HEK293T (cell line): Measurements from ENCODE around the gene MAN1C1.
"Not testable (repeated sequence)": the region's sequence is repeated elsewhere in the genome, so short reads cannot be mapped to it uniquely, and the experiment has no call there.

Experiments used
- CTCF ChIA-PET: fragments of 350-600 bp; formaldehyde crosslinking; extraction: SDS; loops from one replicate; lab custom pipeline; 2021; ENCODE audit warnings: antibody characterized with exemption, inconsistent platforms; lab: Yijun Ruan, JAX
- POLR2A ChIA-PET: fragments of 350-600 bp; formaldehyde crosslinking; extraction: SDS; loops from one replicate; lab custom pipeline; 2020; ENCODE audit warnings: antibody characterized with exemption, inconsistent platforms; lab: Yijun Ruan, JAX
- DNase-seq: peaks from one replicate; pipeline ENCODE4 v3.0.0; 2012; ENCODE audit warnings: mixed read lengths; ENCODE audit errors: extremely low spot score
- ARNT ChIP-seq: fragments of 450-650 bp; IDR thresholded peaks from 2 replicates; pipeline ENCODE4 v1.6.1; 2017; ENCODE audit warnings: mild to moderate bottlenecking
- BHLHE40 ChIP-seq: fragments of 450-650 bp; IDR thresholded peaks from 2 replicates; pipeline ENCODE4 v1.6.1; 2016; ENCODE audit warnings: mild to moderate bottlenecking, moderate library complexity, borderline replicate concordance
- CTBP1 ChIP-seq: fragments of 450-650 bp; IDR thresholded peaks from 2 replicates; pipeline ENCODE4 v1.6.1; 2016; ENCODE audit warnings: borderline replicate concordance
- ELF4 ChIP-seq: fragments of 450-650 bp; IDR thresholded peaks from 2 replicates; pipeline ENCODE4 v1.6.1; 2017; ENCODE audit warnings: antibody characterized with exemption
- FOXA1 ChIP-seq: fragments of 450-650 bp; IDR thresholded peaks from 2 replicates; pipeline ENCODE4 v1.6.1; 2016; ENCODE audit warnings: mild to moderate bottlenecking
- FOXK2 ChIP-seq: fragments of 450-650 bp; IDR thresholded peaks from 2 replicates; pipeline ENCODE4 v1.6.1; 2016; ENCODE audit warnings: mild to moderate bottlenecking
- FOXM1 ChIP-seq: fragments of 450-650 bp; IDR thresholded peaks from 2 replicates; pipeline ENCODE4 v1.6.1; 2017; ENCODE audit warnings: mild to moderate bottlenecking, borderline replicate concordance
- HDGF ChIP-seq: fragments of 450-650 bp; IDR thresholded peaks from 2 replicates; pipeline ENCODE4 v1.6.1; 2017; ENCODE audit warnings: antibody characterized with exemption, borderline replicate concordance
- L3MBTL2 ChIP-seq: fragments of 450-650 bp; conservative IDR thresholded peaks from 2 replicates; pipeline ENCODE4 v1.6.1; 2016; ENCODE audit warnings: mild to moderate bottlenecking
- LEF1 ChIP-seq: fragments of 450-650 bp; IDR thresholded peaks from 2 replicates; pipeline ENCODE4 v1.6.1; 2017; ENCODE audit warnings: mild to moderate bottlenecking, borderline replicate concordance
- NFRKB ChIP-seq: fragments of 450-650 bp; IDR thresholded peaks from 2 replicates; pipeline ENCODE4 v1.6.1; 2016; ENCODE audit warnings: mild to moderate bottlenecking, moderate library complexity
- PKNOX1 ChIP-seq: fragments of 450-650 bp; IDR thresholded peaks from 2 replicates; pipeline ENCODE4 v1.6.1; 2016
- SP1 ChIP-seq: fragments of 450-650 bp; IDR thresholded peaks from 2 replicates; pipeline ENCODE4 v1.6.1; 2017
- SUZ12 ChIP-seq: fragments of 450-650 bp; IDR thresholded peaks from 2 replicates; pipeline ENCODE4 v1.6.1; 2016; ENCODE audit warnings: mild to moderate bottlenecking
- TARDBP ChIP-seq: fragments of 450-650 bp; IDR thresholded peaks from 2 replicates; pipeline ENCODE4 v1.6.1; 2016
- ZNF384 ChIP-seq: fragments of 450-650 bp; IDR thresholded peaks from 2 replicates; pipeline ENCODE4 v1.6.1; 2016

MAN1C1 gene

GRCh38 chr1:25598879-25599278 is 17.7 kb upstream of the MAN1C1 start:
- DNase-seq, result no peak
- no peak for TF ChIP-seq CTBP1
- no peak for TF ChIP-seq LEF1
- TF ChIP-seq HDGF, result no peak
- no peak for TF ChIP-seq TARDBP
- no peak for TF ChIP-seq PKNOX1
- TF ChIP-seq FOXA1, result no peak
- TF ChIP-seq ZNF384, result no peak
- TF ChIP-seq BHLHE40, result no peak
- CTCF ChIA-PET, result interaction anchor here (0.8 kb wide), 1 partner anchor 26 kb away, joined by 3 read pairs; no protein-coding TSS in a partner anchor
- POLR2A ChIA-PET, result interaction anchor here (0.9 to 1.1 kb wide), 2 partner anchors 204 to 352 kb away, joined by 3 read pairs; partner anchors contain the start of gene RSRP1

- no peak for DNase-seq
- TF ChIP-seq SP1, result no peak
- TF ChIP-seq SUZ12, result no peak
- no peak for TF ChIP-seq FOXM1
- TF ChIP-seq ZNF384, result no peak
- no peak for TF ChIP-seq HDGF
- ChIA-PET POLR2A (interaction anchor here (1.1 kb wide), 1 partner anchor 200 kb away, joined by 3 read pairs; the partner anchor contains the start of gene SELENON), CTCF (no interaction called here)
Observed at GRCh38 chr1:25599969-25600610, 16.5 kb upstream of the MAN1C1 start.

GRCh38 chr1:25600971-25601699 is 15.5 kb upstream of the MAN1C1 start:
- ChIA-PET POLR2A (interaction anchor here (1.1 kb wide), 1 partner anchor 199 kb away, joined by 3 read pairs; the partner anchor contains the start of gene SELENON), CTCF (interaction anchor here (0.7 kb wide), 1 partner anchor 45 kb away, joined by 5 read pairs; no protein-coding TSS in a partner anchor)
- not testable (repeated sequence) for DNase-seq

- CTCF ChIA-PET, POLR2A ChIA-PET, DNase-seq: not testable (repeated sequence)
Observed at GRCh38 chr1:25603779-25604538, 12.6 kb upstream of the MAN1C1 start.

- ChIA-PET CTCF (no interaction called here), POLR2A (no interaction called here)
- TF ChIP-seq FOXK2 (no peak), CTBP1 (no peak), FOXA1 (no peak), FOXM1 (no peak), HDGF (no peak), ELF4 (no peak), PKNOX1 (no peak), ARNT (no peak), TARDBP (no peak), ZNF384 (no peak), NFRKB (no peak), LEF1 (no peak), SP1 (no peak), SUZ12 (no peak), L3MBTL2 (no peak), BHLHE40 (no peak)
- no peak for DNase-seq
Observed at GRCh38 chr1:25607123-25607522, 9.5 kb upstream of the MAN1C1 start.

- TF ChIP-seq BHLHE40, result no peak
- TF ChIP-seq PKNOX1, result peak; percentile 88
- DNase-seq, result peak; percentile 80
- ChIA-PET CTCF (interaction anchor here (0.8 to 2.3 kb wide), 9 partner anchors 16 to 203 kb away, joined by 3 to 13 read pairs (median 5); no protein-coding TSS in a partner anchor), POLR2A (interaction anchor here (0.8 to 1.4 kb wide), 3 partner anchors 17 to 201 kb away, joined by 3 read pairs; no protein-coding TSS in a partner anchor)
Observed at GRCh38 chr1:25608488-25609178, 8.0 kb upstream of the MAN1C1 start.
